Measurements from ENCODE around the gene ZNF641. TPM values are rescaled to one million over a fixed set of nuclear protein-coding genes. Genes with fewer than 3 reads are reported as not detected.

ZNF641 gene
- total and polyA plus RNA-seq, 2 donors (not counting 3 experiments of a cell fraction or from before 2014, with no cell fraction given), result 3.5 to 6.7 TPM

DNA sequence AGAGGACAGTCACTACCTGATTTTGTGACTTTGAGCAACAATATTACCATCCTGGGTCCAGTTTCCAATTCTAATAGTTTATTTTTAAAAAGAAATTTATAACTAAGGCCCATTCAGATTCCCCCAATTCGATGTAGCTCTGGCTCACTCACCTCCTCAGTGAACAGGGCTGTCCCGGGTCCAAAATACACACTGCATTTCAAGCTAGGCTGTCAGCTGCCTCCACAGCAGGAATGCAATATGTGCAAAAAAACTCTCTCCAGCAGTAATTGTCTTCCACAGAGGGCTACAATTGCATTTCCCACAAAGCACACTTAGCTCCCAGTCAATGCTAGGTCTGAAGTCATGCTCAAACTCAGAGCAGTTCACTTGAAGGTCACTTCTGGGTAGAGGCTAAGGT is 39.3 kb upstream of the ZNF641 start:
- CTCF ChIA-PET, result interaction anchor here (1.6 kb wide), 1 partner anchor 10 kb away, joined by 5 read pairs; no protein-coding TSS in a partner anchor
- FAIRE-seq, result no peak

DNA sequence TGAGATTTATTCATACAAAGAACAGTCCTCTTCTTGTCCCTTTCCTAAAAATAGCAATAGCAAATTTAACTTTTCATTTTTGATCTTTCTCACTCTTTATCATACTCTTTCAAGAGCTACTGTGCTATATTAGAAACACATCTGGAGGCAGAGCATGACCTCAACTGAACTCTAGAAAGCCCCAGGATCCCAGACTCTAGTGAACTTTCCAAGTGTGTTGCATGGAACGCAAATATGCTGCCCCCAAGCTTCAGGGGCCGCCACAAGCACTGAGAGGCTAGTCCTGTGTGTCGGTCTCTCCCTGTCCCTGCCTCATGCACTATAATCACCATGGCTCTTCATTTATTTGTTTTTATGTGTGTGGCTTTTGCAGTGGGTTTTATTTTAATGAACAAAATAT is 38.7 kb upstream of the ZNF641 start:
- no peak overlapping the region for H3K9ac ChIP-seq (replicated peaks; ENCODE audit: extremely low read depth, insufficient read depth, low read length)
- H3K27ac ChIP-seq (ENCODE audit: insufficient read depth, low read depth, low read length), result no peak overlapping the region
- FAIRE-seq (no peak), DNase-seq (ENCODE audit: low read depth, low spot score) (no peak)
- BruUV-seq (replicated peaks), result no TSS peak
- intact Hi-C loops (cut with micrococcal nuclease) (no loop called here), dilution Hi-C loops (cut with MboI; ENCODE audit: extremely low pct_ligation_motif_present, low sequenced_read_pairs) (no loop called here)
- no peaks in the 10 kb centered on the region for H3K9me1 ChIP-seq (replicated peaks; ENCODE audit: control insufficient read depth, extremely low read depth, insufficient read depth, low read length)
- H3K4me3 ChIP-seq (replicated peaks in 1 of 3; ENCODE audit: insufficient read depth in 1 of 3, low read depth in 1 of 3, low read length in 3 of 3), result no peak overlapping the region
- POLR2A ChIA-PET, result no interaction called here
- TF ChIP-seq POLR2AphosphoS5 (IDR thresholded peaks at IDR 0.05; ENCODE audit: insufficient read depth, low read depth, low read length) (no peak), EZH2 (IDR thresholded peaks at IDR 0.05; ENCODE audit: borderline replicate concordance, low read depth, low read length, severe bottlenecking) (no peak), JUN (IDR thresholded peaks at IDR 0.05; ENCODE audit: borderline replicate concordance, insufficient read depth, insufficient read length, low read depth) (no peak), GATA2 (IDR thresholded peaks at IDR 0.05; ENCODE audit: insufficient read depth, insufficient read length, low read depth, low read length) (no peak), MYC (IDR thresholded peaks at IDR 0.05; ENCODE audit: low read depth, low read length) (no peak), FOS (IDR thresholded peaks at IDR 0.05; ENCODE audit: borderline replicate concordance, insufficient read depth, low read length) (no peak), POLR2A (IDR thresholded peaks at IDR 0.05; ENCODE audit: low read depth, low read length) (no peak)
- TF ChIP-seq, protein P1, sequence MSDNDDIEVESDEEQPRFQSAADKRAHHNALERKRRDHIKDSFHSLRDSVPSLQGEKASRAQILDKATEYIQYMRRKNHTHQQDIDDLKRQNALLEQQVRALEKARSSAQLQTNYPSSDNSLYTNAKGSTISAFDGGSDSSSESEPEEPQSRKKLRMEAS (IDR thresholded peaks at IDR 0.05; ENCODE audit: insufficient read depth, insufficient read length), result no peak
- TF ChIP-seq, protein P2, sequence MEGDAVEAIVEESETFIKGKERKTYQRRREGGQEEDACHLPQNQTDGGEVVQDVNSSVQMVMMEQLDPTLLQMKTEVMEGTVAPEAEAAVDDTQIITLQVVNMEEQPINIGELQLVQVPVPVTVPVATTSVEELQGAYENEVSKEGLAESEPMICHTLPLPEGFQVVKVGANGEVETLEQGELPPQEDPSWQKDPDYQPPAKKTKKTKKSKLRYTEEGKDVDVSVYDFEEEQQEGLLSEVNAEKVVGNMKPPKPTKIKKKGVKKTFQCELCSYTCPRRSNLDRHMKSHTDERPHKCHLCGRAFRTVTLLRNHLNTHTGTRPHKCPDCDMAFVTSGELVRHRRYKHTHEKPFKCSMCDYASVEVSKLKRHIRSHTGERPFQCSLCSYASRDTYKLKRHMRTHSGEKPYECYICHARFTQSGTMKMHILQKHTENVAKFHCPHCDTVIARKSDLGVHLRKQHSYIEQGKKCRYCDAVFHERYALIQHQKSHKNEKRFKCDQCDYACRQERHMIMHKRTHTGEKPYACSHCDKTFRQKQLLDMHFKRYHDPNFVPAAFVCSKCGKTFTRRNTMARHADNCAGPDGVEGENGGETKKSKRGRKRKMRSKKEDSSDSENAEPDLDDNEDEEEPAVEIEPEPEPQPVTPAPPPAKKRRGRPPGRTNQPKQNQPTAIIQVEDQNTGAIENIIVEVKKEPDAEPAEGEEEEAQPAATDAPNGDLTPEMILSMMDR (IDR thresholded peaks at IDR 0.05; ENCODE audit: extremely low read depth in 1 of 2, insufficient read depth in 1 of 2, low read depth in 1 of 2, low read length in 2 of 2), result no peak
- no peaks in the 10 kb centered on the region for H3K4me1 ChIP-seq (ENCODE audit: control insufficient read depth, extremely low read depth, insufficient read depth, low read length)
- peaks cover 0 to 6% of the 10 kb centered on the region in 2 experiments for H3K27me3 ChIP-seq (ENCODE audit: control insufficient read depth in 2 of 2, insufficient read depth in 2 of 2, low read length in 2 of 2)
- no peaks in the 10 kb centered on the region for H3K79me2 ChIP-seq (ENCODE audit: control insufficient read depth, insufficient read depth, low read length)
- no peaks in the 10 kb centered on the region for H3K9me3 ChIP-seq (replicated peaks; ENCODE audit: control insufficient read depth, insufficient read depth, low read length)
- H3K4me2 ChIP-seq (ENCODE audit: insufficient read depth, low read length), result no peak overlapping the region
- H3K36me3 ChIP-seq (ENCODE audit: control insufficient read depth in 2 of 2, extremely low read depth in 1 of 2, insufficient read depth in 2 of 2, low read length in 2 of 2), result no peaks in the 10 kb centered on the region
- H2AFZ ChIP-seq (ENCODE audit: low read depth, low read length), result no peak overlapping the region
- H4K20me1 ChIP-seq (replicated peaks; ENCODE audit: control insufficient read depth, extremely low read depth, insufficient read depth, low read length), result no peaks in the 10 kb centered on the region
- CTCF ChIA-PET, result interaction anchor here (1.6 kb wide), 1 partner anchor 9 kb away, joined by 5 read pairs; no protein-coding TSS in a partner anchor

More for the DNA sequence above, 39.3 kb upstream of the ZNF641 start:
- no peak for DNase-seq (ENCODE audit: low read depth, low spot score)
- H4K20me1 ChIP-seq (replicated peaks; ENCODE audit: control insufficient read depth, extremely low read depth, insufficient read depth, low read length), result no peaks in the 10 kb centered on the region
- no peak for TF ChIP-seq POLR2AphosphoS5 (IDR thresholded peaks at IDR 0.05; ENCODE audit: insufficient read depth, low read depth, low read length)
- TF ChIP-seq, protein P1 (IDR thresholded peaks at IDR 0.05; ENCODE audit: insufficient read depth, insufficient read length), result no peak
- TF ChIP-seq, protein P2 (IDR thresholded peaks at IDR 0.05; ENCODE audit: extremely low read depth in 1 of 2, insufficient read depth in 1 of 2, low read depth in 1 of 2, low read length in 2 of 2), result no peak
- no peak for TF ChIP-seq GATA2 (IDR thresholded peaks at IDR 0.05; ENCODE audit: insufficient read depth, insufficient read length, low read depth, low read length)
- TF ChIP-seq EZH2 (IDR thresholded peaks at IDR 0.05; ENCODE audit: borderline replicate concordance, low read depth, low read length, severe bottlenecking), result no peak
- H3K4me1 ChIP-seq (ENCODE audit: control insufficient read depth, extremely low read depth, insufficient read depth, low read length), result no peaks in the 10 kb centered on the region
- H2AFZ ChIP-seq (ENCODE audit: low read depth, low read length), result no peak overlapping the region
- no TSS peak for BruUV-seq (replicated peaks)
- no peak overlapping the region for H3K4me2 ChIP-seq (ENCODE audit: insufficient read depth, low read length)
- H3K9me3 ChIP-seq (replicated peaks; ENCODE audit: control insufficient read depth, insufficient read depth, low read length), result no peaks in the 10 kb centered on the region
- H3K9ac ChIP-seq (replicated peaks; ENCODE audit: extremely low read depth, insufficient read depth, low read length), result no peak overlapping the region
- H3K79me2 ChIP-seq (ENCODE audit: control insufficient read depth, insufficient read depth, low read length), result no peaks in the 10 kb centered on the region
- intact Hi-C loops (cut with micrococcal nuclease) (no loop called here), dilution Hi-C loops (cut with MboI; ENCODE audit: extremely low pct_ligation_motif_present, low sequenced_read_pairs) (no loop called here)
- POLR2A ChIA-PET, result no interaction called here
- no peaks in the 10 kb centered on the region for H3K36me3 ChIP-seq (ENCODE audit: control insufficient read depth in 2 of 2, extremely low read depth in 1 of 2, insufficient read depth in 2 of 2, low read length in 2 of 2)
- H3K9me1 ChIP-seq (replicated peaks; ENCODE audit: control insufficient read depth, extremely low read depth, insufficient read depth, low read length), result no peaks in the 10 kb centered on the region
- H3K27ac ChIP-seq (ENCODE audit: insufficient read depth, low read depth, low read length), result no peak overlapping the region
- H3K27me3 ChIP-seq (ENCODE audit: control insufficient read depth in 2 of 2, insufficient read depth in 2 of 2, low read length in 2 of 2), result peaks cover 0 to 6% of the 10 kb centered on the region in 2 experiments
- no peak overlapping the region for H3K4me3 ChIP-seq (replicated peaks in 1 of 3; ENCODE audit: insufficient read depth in 1 of 3, low read depth in 1 of 3, low read length in 3 of 3)

Data from endothelial cell of umbilical vein (primary cell).